ENCODE measurements around the gene FXYD6.
"Not testable (repeated sequence)": the region's sequence is repeated elsewhere in the genome, so short reads cannot be mapped to it uniquely, and the experiment has no call there.

Gene FXYD6

GRCh38 chr11:117876341-117877119 lies at the start of gene FXYD6:
Gene FXYD6, minus strand, starts transcription at chr11:117876658. Its CDS starts 33,882 bp downstream, at chr11:117842776.
- DNase-seq: no peak

GRCh38 chr11:117926166-117926565 lies 49.7 kb upstream of the FXYD6 start:
- DNase-seq: not testable (repeated sequence)

GRCh38 chr11:117925198-117925925 lies 48.9 kb upstream of the FXYD6 start:
- no peak for DNase-seq

- DNase-seq: no peak
Observed at GRCh38 chr11:117924631-117925170, 48.2 kb upstream of the FXYD6 start.

- DNase-seq: no peak
Observed at GRCh38 chr11:117923773-117924172, 47.3 kb upstream of the FXYD6 start.

GRCh38 chr11:117923275-117923674 lies 46.8 kb upstream of the FXYD6 start:
- DNase-seq: no peak

GRCh38 chr11:117921893-117922292 lies 45.4 kb upstream of the FXYD6 start:
- DNase-seq: no peak

- no peak for DNase-seq
Observed at GRCh38 chr11:117921456-117921855, 45.0 kb upstream of the FXYD6 start.

- no peak for DNase-seq
Observed at GRCh38 chr11:117919781-117920221, 43.3 kb upstream of the FXYD6 start.

GRCh38 chr11:117919341-117919740 lies 42.9 kb upstream of the FXYD6 start:
- no peak for DNase-seq

GRCh38 chr11:117918366-117919255 lies 42.2 kb upstream of the FXYD6 start:
- DNase-seq: no peak

- no peak for DNase-seq
Observed at GRCh38 chr11:117917591-117918151, 41.2 kb upstream of the FXYD6 start.

GRCh38 chr11:117916956-117917355 lies 40.5 kb upstream of the FXYD6 start:
- no peak for DNase-seq

- no peak for DNase-seq
Observed at GRCh38 chr11:117915672-117916235, 39.3 kb upstream of the FXYD6 start.

GRCh38 chr11:117914991-117915618 lies 38.6 kb upstream of the FXYD6 start:
- no peak for DNase-seq

GRCh38 chr11:117914398-117914761 lies 37.9 kb upstream of the FXYD6 start:
- no peak for DNase-seq

GRCh38 chr11:117913736-117914397 lies 37.4 kb upstream of the FXYD6 start:
- no peak for DNase-seq

GRCh38 chr11:117912497-117912896 lies 36.0 kb upstream of the FXYD6 start:
- DNase-seq: no peak

GRCh38 chr11:117911694-117912093 lies 35.2 kb upstream of the FXYD6 start:
- DNase-seq: no peak

GRCh38 chr11:117910941-117911655 lies 34.6 kb upstream of the FXYD6 start:
- DNase-seq: no peak
